ENCODE results near the gene REXO5. TPM values are rescaled to one million over a fixed set of nuclear protein-coding genes. Genes with fewer than 3 reads are reported as not detected.
A peak's percentile ranks its signal among the peaks of the same experiment; 100 is the strongest.

REXO5 gene
- total and polyA plus RNA-seq, 2 of the 13 experiments (the other 11 are each of a cell fraction or from before 2014, with no cell fraction given): 5.9 to 13.1 TPM

GRCh38 chr16:20774703-20775362 lies 31.5 kb upstream of the REXO5 start (continued):
- no peak for TF ChIP-seq RARA (CRISPR knock-in tag; IDR thresholded peaks at IDR 0.05)
- no peak for TF ChIP-seq ZNF598 (CRISPR knock-in tag; IDR thresholded peaks at IDR 0.05; ENCODE audit: borderline replicate concordance)
- TF ChIP-seq PITX1 (CRISPR knock-in tag; IDR thresholded peaks at IDR 0.05): no peak
- TF ChIP-seq RARG (CRISPR knock-in tag; IDR thresholded peaks at IDR 0.05; ENCODE audit: low read depth): no peak
- TF ChIP-seq KMT2A (CRISPR knock-in tag; IDR thresholded peaks at IDR 0.05): no peak
- no peak for TF ChIP-seq AGO2 (optimal IDR thresholded peaks at IDR 0.05; ENCODE audit: low read depth, low read length)
- TF ChIP-seq ZNF510 (CRISPR knock-in tag; IDR thresholded peaks at IDR 0.05; ENCODE audit: low read depth): no peak
- no peak for TF ChIP-seq ZNF556 (CRISPR knock-in tag; IDR thresholded peaks at IDR 0.05; ENCODE audit: borderline replicate concordance)
- TF ChIP-seq, protein P1, sequence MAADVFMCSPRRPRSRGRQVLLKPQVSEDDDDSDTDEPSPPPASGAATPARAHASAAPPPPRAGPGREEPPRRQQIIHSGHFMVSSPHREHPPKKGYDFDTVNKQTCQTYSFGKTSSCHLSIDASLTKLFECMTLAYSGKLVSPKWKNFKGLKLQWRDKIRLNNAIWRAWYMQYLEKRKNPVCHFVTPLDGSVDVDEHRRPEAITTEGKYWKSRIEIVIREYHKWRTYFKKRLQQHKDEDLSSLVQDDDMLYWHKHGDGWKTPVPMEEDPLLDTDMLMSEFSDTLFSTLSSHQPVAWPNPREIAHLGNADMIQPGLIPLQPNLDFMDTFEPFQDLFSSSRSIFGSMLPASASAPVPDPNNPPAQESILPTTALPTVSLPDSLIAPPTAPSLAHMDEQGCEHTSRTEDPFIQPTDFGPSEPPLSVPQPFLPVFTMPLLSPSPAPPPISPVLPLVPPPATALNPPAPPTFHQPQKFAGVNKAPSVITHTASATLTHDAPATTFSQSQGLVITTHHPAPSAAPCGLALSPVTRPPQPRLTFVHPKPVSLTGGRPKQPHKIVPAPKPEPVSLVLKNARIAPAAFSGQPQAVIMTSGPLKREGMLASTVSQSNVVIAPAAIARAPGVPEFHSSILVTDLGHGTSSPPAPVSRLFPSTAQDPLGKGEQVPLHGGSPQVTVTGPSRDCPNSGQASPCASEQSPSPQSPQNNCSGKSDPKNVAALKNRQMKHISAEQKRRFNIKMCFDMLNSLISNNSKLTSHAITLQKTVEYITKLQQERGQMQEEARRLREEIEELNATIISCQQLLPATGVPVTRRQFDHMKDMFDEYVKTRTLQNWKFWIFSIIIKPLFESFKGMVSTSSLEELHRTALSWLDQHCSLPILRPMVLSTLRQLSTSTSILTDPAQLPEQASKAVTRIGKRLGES (CRISPR knock-in tag; IDR thresholded peaks at IDR 0.05; ENCODE audit: borderline replicate concordance): no peak
- TF ChIP-seq EHMT2 (IDR thresholded peaks at IDR 0.05; ENCODE audit: borderline replicate concordance, low read depth, low read length): no peak
- TF ChIP-seq, protein P2, sequence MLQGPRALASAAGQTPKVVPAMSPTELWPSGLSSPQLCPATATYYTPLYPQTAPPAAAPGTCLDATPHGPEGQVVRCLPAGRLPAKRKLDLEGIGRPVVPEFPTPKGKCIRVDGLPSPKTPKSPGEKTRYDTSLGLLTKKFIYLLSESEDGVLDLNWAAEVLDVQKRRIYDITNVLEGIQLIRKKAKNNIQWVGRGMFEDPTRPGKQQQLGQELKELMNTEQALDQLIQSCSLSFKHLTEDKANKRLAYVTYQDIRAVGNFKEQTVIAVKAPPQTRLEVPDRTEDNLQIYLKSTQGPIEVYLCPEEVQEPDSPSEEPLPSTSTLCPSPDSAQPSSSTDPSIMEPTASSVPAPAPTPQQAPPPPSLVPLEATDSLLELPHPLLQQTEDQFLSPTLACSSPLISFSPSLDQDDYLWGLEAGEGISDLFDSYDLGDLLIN (CRISPR knock-in tag; IDR thresholded peaks at IDR 0.05; ENCODE audit: borderline replicate concordance): no peak
- peak; percentile 88 for TF ChIP-seq STAG1 (CRISPR knock-in tag; IDR thresholded peaks at IDR 0.05)
- TF ChIP-seq SKIL (CRISPR knock-in tag; IDR thresholded peaks at IDR 0.05; ENCODE audit: borderline replicate concordance): no peak
- TF ChIP-seq KDM5B (CRISPR knock-in tag; IDR thresholded peaks at IDR 0.05; ENCODE audit: borderline replicate concordance): peak; percentile 41; the same call in 1 of the 2 replicates
- no peak for TF ChIP-seq ZFP62 (CRISPR knock-in tag; IDR thresholded peaks at IDR 0.05)
- TF ChIP-seq NFIB (CRISPR knock-in tag; IDR thresholded peaks at IDR 0.05; ENCODE audit: borderline replicate concordance): no peak
- peak; percentile 51; the same call in 1 of the 2 replicates for TF ChIP-seq THAP9 (CRISPR knock-in tag; IDR thresholded peaks at IDR 0.05; ENCODE audit: borderline replicate concordance)
- no peak for TF ChIP-seq ZNF841 (CRISPR knock-in tag; IDR thresholded peaks at IDR 0.05; ENCODE audit: borderline replicate concordance)

Measured in HepG2 (cell line).